Vagina (tissue), 2 donors: ENCODE measurements around the gene PTOV1.

Experiments used
- POLR2A ChIP-seq, 2 donors: fragments of 450-650 bp; IDR thresholded peaks; one replicate each; pipeline ENCODE4 v1.6.1; 2017; ENCODE audit warnings: antibody characterized with exemption in 2 of 2, mild to moderate bottlenecking in 2 of 2, moderate library complexity in 2 of 2
- TF ChIP-seq, protein P1 (sequence below), 3 experiments: fragments of 450-650 bp in 2 of 3; fragments of 200-600 bp in 1 of 3; sonication (generic) in 1 of 3; IDR thresholded peaks; one replicate each; pipeline ENCODE4 v1.5.1; 2017 to 2019; ENCODE audit warnings: antibody characterized with exemption in 3 of 3, mild to moderate bottlenecking in 2 of 3, moderate library complexity in 2 of 3

DNA sequence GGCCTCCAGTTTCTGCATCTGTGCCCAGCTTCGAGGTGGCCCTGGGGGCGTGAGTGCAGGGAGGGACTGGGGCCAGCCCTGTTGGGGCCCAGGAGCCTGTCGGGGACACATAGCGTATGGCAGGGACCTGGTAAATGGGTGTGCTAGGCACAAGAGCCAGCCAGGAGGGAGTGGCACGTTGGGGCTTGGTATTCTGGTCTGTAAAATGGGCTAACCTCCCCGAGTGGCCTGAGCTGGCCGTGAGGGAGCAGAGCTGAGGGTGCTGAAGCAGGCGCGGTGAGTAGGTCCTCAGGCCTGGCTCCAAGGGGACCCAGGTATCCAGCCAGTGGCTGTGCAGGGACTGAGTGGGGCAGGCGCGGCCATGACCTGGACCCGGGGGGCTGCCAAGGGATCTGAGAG, 4.3 kb downstream of the PTOV1 start:
- TF ChIP-seq, protein P1, sequence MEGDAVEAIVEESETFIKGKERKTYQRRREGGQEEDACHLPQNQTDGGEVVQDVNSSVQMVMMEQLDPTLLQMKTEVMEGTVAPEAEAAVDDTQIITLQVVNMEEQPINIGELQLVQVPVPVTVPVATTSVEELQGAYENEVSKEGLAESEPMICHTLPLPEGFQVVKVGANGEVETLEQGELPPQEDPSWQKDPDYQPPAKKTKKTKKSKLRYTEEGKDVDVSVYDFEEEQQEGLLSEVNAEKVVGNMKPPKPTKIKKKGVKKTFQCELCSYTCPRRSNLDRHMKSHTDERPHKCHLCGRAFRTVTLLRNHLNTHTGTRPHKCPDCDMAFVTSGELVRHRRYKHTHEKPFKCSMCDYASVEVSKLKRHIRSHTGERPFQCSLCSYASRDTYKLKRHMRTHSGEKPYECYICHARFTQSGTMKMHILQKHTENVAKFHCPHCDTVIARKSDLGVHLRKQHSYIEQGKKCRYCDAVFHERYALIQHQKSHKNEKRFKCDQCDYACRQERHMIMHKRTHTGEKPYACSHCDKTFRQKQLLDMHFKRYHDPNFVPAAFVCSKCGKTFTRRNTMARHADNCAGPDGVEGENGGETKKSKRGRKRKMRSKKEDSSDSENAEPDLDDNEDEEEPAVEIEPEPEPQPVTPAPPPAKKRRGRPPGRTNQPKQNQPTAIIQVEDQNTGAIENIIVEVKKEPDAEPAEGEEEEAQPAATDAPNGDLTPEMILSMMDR (IDR thresholded peaks at IDR 0.05): no peak
- TF ChIP-seq POLR2A (IDR thresholded peaks at IDR 0.05): no peak
